GM13976 (cell line): Measurements from ENCODE around the gene FAM161B.

Source experiments
- DNase-seq: peaks from one replicate; pipeline ENCODE4 v3.0.0; 2012; ENCODE audit warnings: low spot score
- in situ Hi-C: fragments of 300-500 bp; cut with MboI; formaldehyde crosslinking; loops from one replicate; pipeline ENCODE4 v1.12.0; 2022; ENCODE audit warnings: low sequenced_read_pairs, mixed read lengths, inconsistent platforms; ENCODE audit not compliant: unreplicated experiment
- TF ChIP-seq, protein P1 (sequence below): IDR thresholded peaks from 2 replicates; pipeline ENCODE4 v1.5.1; 2012; ENCODE audit warnings: borderline replicate concordance, mild to moderate bottlenecking; ENCODE audit not compliant: insufficient read depth; ENCODE audit errors: extremely low read depth, missing control alignments, control extremely low read depth

The FAM161B gene

DNA sequence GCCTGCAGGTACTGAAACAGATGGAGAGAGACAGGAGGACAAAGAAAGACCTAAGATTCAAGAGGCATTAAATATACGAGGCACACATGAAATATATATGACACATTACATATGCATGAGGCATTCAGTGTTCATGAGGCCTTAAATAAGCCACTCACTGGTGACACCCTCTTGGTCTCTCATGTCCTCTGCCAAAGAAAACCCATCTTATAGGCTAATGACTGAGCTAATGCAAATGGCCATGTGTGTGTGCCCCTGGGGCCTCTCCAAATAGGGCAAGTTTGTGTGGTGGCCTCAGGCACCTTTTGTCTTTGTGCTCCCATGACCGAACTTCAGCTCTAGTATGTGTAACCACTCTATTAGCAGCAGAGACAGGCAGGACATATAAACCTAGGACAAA is 19.0 kb upstream of the FAM161B start:
- in situ Hi-C loops = no loop called here
- TF ChIP-seq, protein P1, sequence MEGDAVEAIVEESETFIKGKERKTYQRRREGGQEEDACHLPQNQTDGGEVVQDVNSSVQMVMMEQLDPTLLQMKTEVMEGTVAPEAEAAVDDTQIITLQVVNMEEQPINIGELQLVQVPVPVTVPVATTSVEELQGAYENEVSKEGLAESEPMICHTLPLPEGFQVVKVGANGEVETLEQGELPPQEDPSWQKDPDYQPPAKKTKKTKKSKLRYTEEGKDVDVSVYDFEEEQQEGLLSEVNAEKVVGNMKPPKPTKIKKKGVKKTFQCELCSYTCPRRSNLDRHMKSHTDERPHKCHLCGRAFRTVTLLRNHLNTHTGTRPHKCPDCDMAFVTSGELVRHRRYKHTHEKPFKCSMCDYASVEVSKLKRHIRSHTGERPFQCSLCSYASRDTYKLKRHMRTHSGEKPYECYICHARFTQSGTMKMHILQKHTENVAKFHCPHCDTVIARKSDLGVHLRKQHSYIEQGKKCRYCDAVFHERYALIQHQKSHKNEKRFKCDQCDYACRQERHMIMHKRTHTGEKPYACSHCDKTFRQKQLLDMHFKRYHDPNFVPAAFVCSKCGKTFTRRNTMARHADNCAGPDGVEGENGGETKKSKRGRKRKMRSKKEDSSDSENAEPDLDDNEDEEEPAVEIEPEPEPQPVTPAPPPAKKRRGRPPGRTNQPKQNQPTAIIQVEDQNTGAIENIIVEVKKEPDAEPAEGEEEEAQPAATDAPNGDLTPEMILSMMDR = no peak
- no peak for DNase-seq

DNA sequence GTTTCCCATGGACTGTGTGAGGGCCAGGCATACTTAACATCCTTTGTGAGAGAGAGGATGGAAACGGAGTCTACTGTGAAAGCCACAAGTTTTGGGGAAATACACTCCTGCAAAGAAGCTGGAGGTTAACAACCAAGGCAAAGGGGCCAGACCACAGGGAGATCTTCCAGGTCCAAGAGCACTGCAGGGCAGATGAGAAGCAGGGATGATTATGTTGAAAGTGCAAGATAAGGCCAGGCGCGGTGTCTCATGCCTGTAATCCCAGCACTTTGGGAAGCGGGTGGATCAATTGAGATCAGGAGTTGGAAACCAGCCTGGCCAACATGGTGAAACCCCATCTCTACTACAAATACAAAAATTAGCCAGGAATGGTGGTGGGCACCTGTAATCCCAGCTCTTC is 15.3 kb upstream of the FAM161B start:
- in situ Hi-C loops = no loop called here
- DNase-seq = no peak
- TF ChIP-seq, protein P1 = no peak

DNA sequence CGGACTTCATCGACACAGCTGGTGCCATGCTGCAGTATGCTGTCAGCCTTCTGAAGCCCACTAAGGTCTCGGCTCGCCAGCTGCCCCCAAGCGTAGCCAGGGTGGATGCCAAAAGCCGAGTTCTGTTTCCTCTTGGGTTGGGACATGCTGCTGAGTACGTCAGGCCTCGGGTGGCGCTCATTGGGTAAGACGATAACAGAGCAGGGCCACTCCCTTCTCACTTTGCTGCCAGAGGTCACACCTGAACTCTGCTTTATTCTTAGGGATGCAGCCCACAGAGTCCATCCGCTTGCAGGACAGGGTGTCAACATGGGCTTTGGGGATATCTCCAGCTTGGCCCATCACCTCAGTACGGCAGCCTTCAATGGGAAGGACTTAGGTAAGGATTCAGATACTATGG is 11.3 kb upstream of the FAM161B start:
- TF ChIP-seq, protein P1 = no peak
- in situ Hi-C loops = no loop called here
- no peak for DNase-seq

DNA sequence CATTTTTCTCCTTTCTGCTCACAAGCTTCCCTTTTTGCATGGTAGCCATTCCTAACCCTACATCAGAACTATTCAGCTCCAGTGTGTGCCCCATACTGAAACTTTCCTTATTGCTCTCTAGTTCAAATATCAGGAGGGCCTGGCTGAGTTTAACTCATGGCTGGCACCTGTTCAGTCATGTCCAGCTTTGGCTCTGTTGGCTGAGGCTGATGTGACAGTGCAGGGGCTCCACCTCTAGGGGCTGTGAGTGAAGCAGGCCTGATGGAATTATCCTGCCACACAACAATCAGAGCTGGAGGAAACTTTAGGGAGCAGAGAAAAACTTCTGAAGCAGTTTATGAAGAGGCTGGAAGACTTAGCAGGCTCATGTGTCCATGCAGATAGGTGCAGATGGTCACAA is 8.7 kb upstream of the FAM161B start:
- in situ Hi-C loops = no loop called here
- TF ChIP-seq, protein P1 = no peak

DNA sequence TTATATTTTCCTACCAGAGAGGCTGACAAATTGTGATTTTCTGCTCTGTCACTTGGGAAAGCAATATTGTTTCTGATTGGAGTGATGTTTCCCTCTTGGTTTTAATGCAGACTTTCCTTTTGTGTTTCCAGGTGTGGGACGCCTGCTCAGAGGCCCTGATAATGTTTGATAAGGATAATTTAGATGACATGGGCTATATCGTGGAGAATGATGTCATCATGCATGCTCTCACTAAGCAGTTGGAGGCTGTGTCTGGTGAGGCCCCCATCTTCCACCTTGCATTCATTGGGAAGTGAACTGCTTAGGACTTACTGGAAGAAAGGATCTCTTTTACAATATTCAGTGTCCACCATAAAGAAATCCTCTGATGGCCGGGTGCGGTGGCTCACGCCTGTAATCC is 5.8 kb upstream of the FAM161B start:
- in situ Hi-C loops = no loop called here
- no peak for DNase-seq
- TF ChIP-seq, protein P1 = no peak

More for the DNA sequence above, 8.7 kb upstream of the FAM161B start:
- no peak for DNase-seq

DNA sequence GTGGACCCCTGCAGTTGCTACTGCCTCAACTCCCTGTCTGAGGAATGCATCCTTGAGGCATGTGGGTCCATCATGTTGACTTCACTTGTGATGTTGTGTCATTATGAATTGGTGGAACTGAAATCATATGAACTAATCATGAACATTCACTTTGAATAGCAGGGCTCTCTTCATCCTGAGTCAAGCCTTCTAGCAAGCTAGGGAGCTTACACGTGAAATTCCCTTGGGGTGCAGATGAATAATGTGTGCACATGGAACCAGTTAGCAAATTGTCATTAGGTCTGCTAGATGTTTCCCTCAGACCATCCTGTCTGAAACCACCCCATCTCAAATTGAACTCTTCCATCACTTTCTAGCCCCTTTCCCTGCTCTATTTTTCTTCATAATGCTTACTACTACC is 3.8 kb upstream of the FAM161B start:
- in situ Hi-C loops = no loop called here
- TF ChIP-seq, protein P1 = no peak
- DNase-seq = no peak

DNA sequence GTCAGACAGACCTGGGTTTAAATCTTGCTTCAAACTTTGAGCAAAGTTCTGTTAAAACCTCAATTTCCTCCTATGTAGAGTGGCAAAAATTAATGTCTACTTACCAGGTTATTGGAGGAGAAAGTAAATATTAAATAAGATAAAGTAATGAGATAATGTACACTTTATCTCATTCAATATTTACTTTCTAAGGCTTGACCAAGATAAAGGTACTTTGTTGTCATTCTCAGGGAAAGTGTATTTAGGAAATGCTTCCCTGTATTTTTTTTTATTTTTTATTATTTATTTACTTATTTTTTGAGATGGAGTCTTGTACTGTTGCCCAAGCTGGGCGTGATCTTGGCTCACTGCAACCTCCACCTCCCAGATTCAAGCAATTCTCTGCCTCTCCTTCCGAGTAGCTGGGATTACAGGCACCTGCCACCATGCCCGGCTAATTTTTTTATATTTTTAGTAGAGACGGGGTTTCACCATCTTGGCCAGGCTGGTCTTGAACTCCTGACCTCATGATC is 4.7 kb downstream of the FAM161B start:
- TF ChIP-seq, protein P1 = no peak
- in situ Hi-C loops = no loop called here
- DNase-seq = no peak
